ENCODE results near the gene TRIAP1.
A peak's percentile ranks its signal among the peaks of the same experiment; 100 is the strongest.

Gene TRIAP1

GRCh38 chr12:120479458-120479857 lies 33.3 kb upstream of the TRIAP1 start:
- Histone ChIP-seq H3K27ac (ENCODE audit: low read length) (no peak overlapping the region), H3K27me3 (ENCODE audit: low read depth, low read length) (no peaks in the 10 kb centered on the region), H2AFZ (ENCODE audit: low read depth, low read length) (no peak overlapping the region), H3K4me3 (ENCODE audit: low read length) (no peak overlapping the region), H3K4me2 (ENCODE audit: low read length) (no peak overlapping the region), H3K36me3 (replicated peaks; ENCODE audit: low read depth, low read length) (no peaks in the 10 kb centered on the region), H3K4me1 (ENCODE audit: low read length) (peaks cover 4% of the 10 kb centered on the region; the same call in 1 of the 2 replicates), H3K9ac (ENCODE audit: low read length) (no peak overlapping the region), H3K79me2 (ENCODE audit: low read length) (no peaks in the 10 kb centered on the region), H4K20me1 (ENCODE audit: insufficient read depth, low read length) (no peaks in the 10 kb centered on the region), H3K9me3 (ENCODE audit: insufficient read depth, low read length) (no peaks in the 10 kb centered on the region)
- TF ChIP-seq EZH2phosphoT487 (IDR thresholded peaks at IDR 0.05; ENCODE audit: low read depth) (no peak), CTCF (IDR thresholded peaks at IDR 0.05; ENCODE audit: low read depth, low read length) (no peak)

GRCh38 chr12:120475643-120476042 lies 29.5 kb upstream of the TRIAP1 start:
- H4K20me1 ChIP-seq (ENCODE audit: insufficient read depth, low read length) = no peaks in the 10 kb centered on the region
- no peaks in the 10 kb centered on the region for H3K27me3 ChIP-seq (ENCODE audit: low read depth, low read length)
- no peaks in the 10 kb centered on the region for H3K9me3 ChIP-seq (ENCODE audit: insufficient read depth, low read length)
- no peak overlapping the region for H2AFZ ChIP-seq (ENCODE audit: low read depth, low read length)
- no peak overlapping the region for H3K27ac ChIP-seq (ENCODE audit: low read length)
- no peak overlapping the region for H3K4me2 ChIP-seq (ENCODE audit: low read length)
- H3K9ac ChIP-seq (ENCODE audit: low read length) = no peak overlapping the region
- no peaks in the 10 kb centered on the region for H3K36me3 ChIP-seq (replicated peaks; ENCODE audit: low read depth, low read length)
- TF ChIP-seq CTCF (IDR thresholded peaks at IDR 0.05; ENCODE audit: low read depth, low read length) (no peak), EZH2phosphoT487 (IDR thresholded peaks at IDR 0.05; ENCODE audit: low read depth) (no peak)
- no peaks in the 10 kb centered on the region for H3K79me2 ChIP-seq (ENCODE audit: low read length)
- peaks cover 5% of the 10 kb centered on the region; the same call in 1 of the 2 replicates for H3K4me1 ChIP-seq (ENCODE audit: low read length)
- H3K4me3 ChIP-seq (ENCODE audit: low read length) = no peak overlapping the region

- peak overlapping the region; percentile 6; the same call in 1 of the 2 replicates for H3K4me2 ChIP-seq (ENCODE audit: low read length)
- H3K27ac ChIP-seq (ENCODE audit: low read length) = no peak overlapping the region
- TF ChIP-seq CTCF (IDR thresholded peaks at IDR 0.05; ENCODE audit: low read depth, low read length) (no peak), EZH2phosphoT487 (IDR thresholded peaks at IDR 0.05; ENCODE audit: low read depth) (no peak)
- no peak overlapping the region for H2AFZ ChIP-seq (ENCODE audit: low read depth, low read length)
- H3K4me1 ChIP-seq (ENCODE audit: low read length) = peaks cover 10% of the 10 kb centered on the region; the same call in 1 of the 2 replicates
- no peaks in the 10 kb centered on the region for H3K9me3 ChIP-seq (ENCODE audit: insufficient read depth, low read length)
- H3K79me2 ChIP-seq (ENCODE audit: low read length) = peaks cover 6% of the 10 kb centered on the region; the same call in 1 of the 2 replicates
- no peak overlapping the region for H3K9ac ChIP-seq (ENCODE audit: low read length)
- H3K36me3 ChIP-seq (replicated peaks; ENCODE audit: low read depth, low read length) = no peaks in the 10 kb centered on the region
- H3K27me3 ChIP-seq (ENCODE audit: low read depth, low read length) = no peaks in the 10 kb centered on the region
- H4K20me1 ChIP-seq (ENCODE audit: insufficient read depth, low read length) = no peaks in the 10 kb centered on the region
- H3K4me3 ChIP-seq (ENCODE audit: low read length) = no peak overlapping the region
These were observed 28.4 kb upstream of the TRIAP1 start for GRCh38 chr12:120474616-120474960.

- Histone ChIP-seq H3K4me1 (ENCODE audit: low read length) (peaks cover 10% of the 10 kb centered on the region; the same call in 1 of the 2 replicates), H4K20me1 (ENCODE audit: insufficient read depth, low read length) (no peaks in the 10 kb centered on the region), H3K4me2 (ENCODE audit: low read length) (peak overlapping the region; percentile 6; the same call in 1 of the 2 replicates), H2AFZ (ENCODE audit: low read depth, low read length) (no peak overlapping the region), H3K4me3 (ENCODE audit: low read length) (no peak overlapping the region), H3K9me3 (ENCODE audit: insufficient read depth, low read length) (no peaks in the 10 kb centered on the region), H3K9ac (ENCODE audit: low read length) (no peak overlapping the region), H3K79me2 (ENCODE audit: low read length) (peaks cover 12% of the 10 kb centered on the region), H3K27me3 (ENCODE audit: low read depth, low read length) (no peaks in the 10 kb centered on the region), H3K27ac (ENCODE audit: low read length) (no peak overlapping the region), H3K36me3 (replicated peaks; ENCODE audit: low read depth, low read length) (no peaks in the 10 kb centered on the region)
- TF ChIP-seq EZH2phosphoT487 (IDR thresholded peaks at IDR 0.05; ENCODE audit: low read depth) = no peak
- TF ChIP-seq CTCF (IDR thresholded peaks at IDR 0.05; ENCODE audit: low read depth, low read length) = no peak
These were observed 27.8 kb upstream of the TRIAP1 start for GRCh38 chr12:120473807-120474615.

Data from OCI-LY3 (cell line).